Liver (tissue), 3 donors: ENCODE data around the gene RIC8B.

Experiments
- FOXA1 ChIP-seq: IDR thresholded peaks from 2 replicates; pipeline ENCODE4 v1.6.1; 2016; ENCODE audit warnings: antibody characterized with exemption
- GABPA ChIP-seq, 2 donors: IDR thresholded peaks in 1 of 2; conservative IDR thresholded peaks in 1 of 2; 2 replicates each; pipeline ENCODE4 v1.6.1; 2016; ENCODE audit warnings: antibody characterized with exemption in 2 of 2, mild to moderate bottlenecking in 1 of 2, moderate library complexity in 1 of 2
- RAD21 ChIP-seq, 2 donors: IDR thresholded peaks; 2 replicates each; pipeline ENCODE4 v1.6.1; 2016; ENCODE audit warnings: antibody characterized with exemption in 2 of 2, mild to moderate bottlenecking in 2 of 2
- SP1 ChIP-seq: IDR thresholded peaks from 2 replicates; pipeline ENCODE4 v1.6.1; 2018; ENCODE audit warnings: antibody characterized with exemption, mild to moderate bottlenecking
- TAF1 ChIP-seq: conservative IDR thresholded peaks from 2 replicates; pipeline ENCODE4 v1.6.1; 2016; ENCODE audit warnings: antibody characterized with exemption, mild to moderate bottlenecking
- YY1 ChIP-seq: IDR thresholded peaks from 2 replicates; pipeline ENCODE4 v1.6.1; 2016; ENCODE audit warnings: antibody characterized with exemption, mild to moderate bottlenecking
- TF ChIP-seq, protein P1 (sequence below): fragments of 150-350 bp; IDR thresholded peaks from 2 replicates; pipeline ENCODE4 v1.5.1; 2017; ENCODE audit warnings: improper control_type of control experiment, low read depth, low read length; ENCODE audit not compliant: missing input control
- TF ChIP-seq, protein P2 (sequence below): IDR thresholded peaks from 2 replicates; pipeline ENCODE4 v1.6.1; 2016; ENCODE audit warnings: antibody characterized with exemption
- TF ChIP-seq, protein P3 (sequence below): IDR thresholded peaks from 2 replicates; pipeline ENCODE4 v1.6.1; 2016; ENCODE audit warnings: antibody characterized with exemption, mild to moderate bottlenecking
- donor health status: healthy.
- donor health status: healthy.

DNA sequence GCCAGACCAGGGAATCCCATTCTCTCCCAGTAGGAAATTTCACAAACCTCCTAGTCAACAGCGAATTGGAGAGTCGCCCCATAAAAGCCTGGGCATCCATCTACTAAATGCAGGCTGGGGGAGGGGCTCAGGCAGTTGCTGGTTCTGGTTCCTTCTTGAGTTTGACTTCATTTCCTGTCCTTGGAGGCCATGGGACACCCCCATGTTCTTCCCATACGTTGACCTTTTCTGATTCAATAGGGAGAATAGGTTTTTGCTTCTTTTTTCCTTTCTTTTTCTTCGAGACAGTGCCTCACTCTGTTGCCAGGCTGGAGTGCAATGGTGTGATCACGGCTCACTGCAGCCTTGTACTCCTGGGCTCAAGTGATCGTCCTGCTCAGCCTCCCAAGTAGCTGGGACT is 137.1 kb downstream of the RIC8B start:
- TF ChIP-seq TAF1 (no peak), YY1 (no peak), GABPA (IDR thresholded peaks at IDR 0.05 in 1 of 2, conservative IDR thresholded peaks at IDR 0.05 in 1 of 2) (no peak), FOXA1 (no peak), SP1 (no peak), RAD21 (IDR thresholded peaks at IDR 0.05) (no peak)
- TF ChIP-seq, protein P1, sequence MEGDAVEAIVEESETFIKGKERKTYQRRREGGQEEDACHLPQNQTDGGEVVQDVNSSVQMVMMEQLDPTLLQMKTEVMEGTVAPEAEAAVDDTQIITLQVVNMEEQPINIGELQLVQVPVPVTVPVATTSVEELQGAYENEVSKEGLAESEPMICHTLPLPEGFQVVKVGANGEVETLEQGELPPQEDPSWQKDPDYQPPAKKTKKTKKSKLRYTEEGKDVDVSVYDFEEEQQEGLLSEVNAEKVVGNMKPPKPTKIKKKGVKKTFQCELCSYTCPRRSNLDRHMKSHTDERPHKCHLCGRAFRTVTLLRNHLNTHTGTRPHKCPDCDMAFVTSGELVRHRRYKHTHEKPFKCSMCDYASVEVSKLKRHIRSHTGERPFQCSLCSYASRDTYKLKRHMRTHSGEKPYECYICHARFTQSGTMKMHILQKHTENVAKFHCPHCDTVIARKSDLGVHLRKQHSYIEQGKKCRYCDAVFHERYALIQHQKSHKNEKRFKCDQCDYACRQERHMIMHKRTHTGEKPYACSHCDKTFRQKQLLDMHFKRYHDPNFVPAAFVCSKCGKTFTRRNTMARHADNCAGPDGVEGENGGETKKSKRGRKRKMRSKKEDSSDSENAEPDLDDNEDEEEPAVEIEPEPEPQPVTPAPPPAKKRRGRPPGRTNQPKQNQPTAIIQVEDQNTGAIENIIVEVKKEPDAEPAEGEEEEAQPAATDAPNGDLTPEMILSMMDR, result no peak
- TF ChIP-seq, protein P2, sequence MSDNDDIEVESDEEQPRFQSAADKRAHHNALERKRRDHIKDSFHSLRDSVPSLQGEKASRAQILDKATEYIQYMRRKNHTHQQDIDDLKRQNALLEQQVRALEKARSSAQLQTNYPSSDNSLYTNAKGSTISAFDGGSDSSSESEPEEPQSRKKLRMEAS, result no peak
- TF ChIP-seq, protein P3, sequence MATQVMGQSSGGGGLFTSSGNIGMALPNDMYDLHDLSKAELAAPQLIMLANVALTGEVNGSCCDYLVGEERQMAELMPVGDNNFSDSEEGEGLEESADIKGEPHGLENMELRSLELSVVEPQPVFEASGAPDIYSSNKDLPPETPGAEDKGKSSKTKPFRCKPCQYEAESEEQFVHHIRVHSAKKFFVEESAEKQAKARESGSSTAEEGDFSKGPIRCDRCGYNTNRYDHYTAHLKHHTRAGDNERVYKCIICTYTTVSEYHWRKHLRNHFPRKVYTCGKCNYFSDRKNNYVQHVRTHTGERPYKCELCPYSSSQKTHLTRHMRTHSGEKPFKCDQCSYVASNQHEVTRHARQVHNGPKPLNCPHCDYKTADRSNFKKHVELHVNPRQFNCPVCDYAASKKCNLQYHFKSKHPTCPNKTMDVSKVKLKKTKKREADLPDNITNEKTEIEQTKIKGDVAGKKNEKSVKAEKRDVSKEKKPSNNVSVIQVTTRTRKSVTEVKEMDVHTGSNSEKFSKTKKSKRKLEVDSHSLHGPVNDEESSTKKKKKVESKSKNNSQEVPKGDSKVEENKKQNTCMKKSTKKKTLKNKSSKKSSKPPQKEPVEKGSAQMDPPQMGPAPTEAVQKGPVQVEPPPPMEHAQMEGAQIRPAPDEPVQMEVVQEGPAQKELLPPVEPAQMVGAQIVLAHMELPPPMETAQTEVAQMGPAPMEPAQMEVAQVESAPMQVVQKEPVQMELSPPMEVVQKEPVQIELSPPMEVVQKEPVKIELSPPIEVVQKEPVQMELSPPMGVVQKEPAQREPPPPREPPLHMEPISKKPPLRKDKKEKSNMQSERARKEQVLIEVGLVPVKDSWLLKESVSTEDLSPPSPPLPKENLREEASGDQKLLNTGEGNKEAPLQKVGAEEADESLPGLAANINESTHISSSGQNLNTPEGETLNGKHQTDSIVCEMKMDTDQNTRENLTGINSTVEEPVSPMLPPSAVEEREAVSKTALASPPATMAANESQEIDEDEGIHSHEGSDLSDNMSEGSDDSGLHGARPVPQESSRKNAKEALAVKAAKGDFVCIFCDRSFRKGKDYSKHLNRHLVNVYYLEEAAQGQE, result no peak
